HG03135 (cell line): Measurements from ENCODE around the gene SYNGR1.

Source experiments
- ATAC-seq: cut with Tn5 transposase; IDR thresholded peaks from one replicate; pipeline ENCODE4 v1.9.1; 2021; ENCODE audit warnings: mild to moderate bottlenecking, moderate library complexity; ENCODE audit not compliant: unreplicated experiment

Gene SYNGR1

DNA sequence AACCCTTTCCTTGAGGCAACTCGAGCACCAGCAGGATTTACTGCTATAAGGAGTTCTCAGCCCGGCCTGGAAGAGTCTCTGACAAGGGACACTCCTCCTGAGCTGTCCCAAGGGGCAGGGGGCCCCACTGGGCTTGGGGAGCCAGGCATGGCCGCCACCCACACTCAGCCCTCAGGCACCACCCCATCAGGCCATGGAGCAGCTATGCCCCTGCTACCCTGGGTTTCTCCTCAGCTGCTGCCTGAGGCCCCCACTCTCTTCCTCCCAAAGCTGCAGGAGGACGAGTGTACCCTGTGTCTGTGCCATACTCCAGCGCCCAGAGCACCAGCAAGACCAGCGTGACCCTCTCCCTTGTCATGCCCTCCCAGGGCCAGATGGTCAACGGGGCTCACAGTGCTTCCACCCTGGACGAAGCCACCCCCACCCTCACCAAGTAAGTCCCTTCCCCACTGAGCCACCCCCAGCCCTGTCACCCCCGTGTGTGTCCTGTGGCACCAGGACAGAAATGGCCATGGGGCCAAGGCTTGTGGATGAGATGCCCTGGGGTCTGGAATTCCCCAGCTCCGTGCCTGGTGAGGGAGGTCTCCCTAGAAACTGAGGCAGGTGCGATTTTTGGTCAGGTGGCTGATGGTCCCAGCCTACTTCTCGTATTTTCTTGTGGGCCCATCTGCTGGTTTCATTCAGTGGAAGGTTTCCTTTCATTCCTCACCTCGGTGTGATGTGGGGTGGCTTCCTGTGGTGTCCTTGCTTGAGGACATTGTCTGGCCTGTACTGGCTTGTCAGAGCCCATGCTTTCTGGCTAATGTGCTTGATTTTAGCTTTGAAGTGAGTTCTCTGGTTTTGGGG is 78.2 kb downstream of the SYNGR1 start:
- ATAC-seq, result no peak

DNA sequence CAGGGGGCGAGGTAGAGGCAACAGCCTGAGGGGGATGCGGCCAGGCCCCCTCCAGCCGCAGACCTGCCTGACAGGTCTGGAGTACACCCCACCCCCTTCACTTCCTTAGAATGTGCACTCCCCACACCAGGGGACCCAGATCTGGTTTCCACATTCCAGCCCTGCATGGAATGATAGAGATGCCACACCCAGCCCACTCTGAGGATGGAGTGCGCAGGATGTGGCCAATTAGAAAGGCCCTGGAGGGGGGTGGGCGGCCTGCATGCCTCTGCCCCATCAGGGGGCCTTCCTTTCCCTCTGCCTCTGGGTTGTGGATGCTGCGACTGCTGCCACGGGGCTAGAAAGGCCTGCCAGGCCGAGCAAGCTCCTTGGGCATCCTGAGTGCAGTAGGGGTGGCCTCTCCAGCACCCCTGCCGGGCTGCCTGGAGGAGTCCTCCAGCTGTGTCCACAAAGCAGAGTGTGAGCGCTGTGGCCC is 78.8 kb downstream of the SYNGR1 start:
- no peak for ATAC-seq

DNA sequence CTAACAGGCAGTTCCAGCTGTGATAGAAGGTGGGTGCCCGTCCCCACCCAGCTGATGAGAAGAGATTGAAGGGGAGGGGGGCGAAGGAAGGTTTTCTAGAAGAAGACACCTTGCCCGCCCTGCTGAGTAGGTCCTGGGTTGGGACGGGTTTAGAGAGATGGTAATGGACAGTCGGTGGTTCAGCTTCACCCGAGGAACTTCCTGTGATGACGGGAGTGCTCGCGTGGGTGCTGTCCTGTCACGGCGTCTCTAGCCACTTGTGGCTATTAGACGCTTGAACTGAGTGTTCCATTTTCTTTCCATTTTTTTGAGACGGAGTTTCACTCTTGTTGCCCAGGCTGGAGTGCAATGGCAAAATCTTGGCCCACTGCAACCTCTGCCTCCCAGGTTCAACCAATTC is 79.4 kb downstream of the SYNGR1 start:
- ATAC-seq, result no peak

DNA sequence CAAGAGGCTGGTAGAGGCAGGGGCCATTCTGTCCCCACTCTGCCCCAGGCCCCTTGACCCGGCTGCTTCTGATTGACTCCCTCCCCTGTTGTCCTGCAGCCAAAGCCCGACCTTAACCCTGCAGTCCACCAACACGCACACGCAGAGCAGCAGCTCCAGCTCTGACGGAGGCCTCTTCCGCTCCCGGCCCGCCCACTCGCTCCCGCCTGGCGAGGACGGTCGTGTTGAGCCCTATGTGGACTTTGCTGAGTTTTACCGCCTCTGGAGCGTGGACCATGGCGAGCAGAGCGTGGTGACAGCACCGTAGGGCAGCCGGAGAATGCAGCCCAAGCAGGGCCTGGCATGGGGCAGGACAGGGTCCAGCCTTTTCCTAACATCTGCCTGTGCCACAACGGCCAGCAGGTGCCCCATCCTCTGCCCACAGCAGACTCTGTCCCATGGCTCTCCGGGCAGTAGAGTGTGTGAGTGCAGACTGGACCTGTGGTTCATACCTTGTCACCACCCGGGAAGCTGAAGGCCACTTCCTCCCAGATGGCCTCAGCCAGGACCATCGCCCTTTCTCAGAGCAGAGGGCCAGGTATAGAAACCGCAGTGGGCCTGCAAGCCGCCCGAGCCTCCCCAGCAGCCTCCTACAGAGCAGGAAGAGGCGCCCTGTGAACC is 80.3 kb downstream of the SYNGR1 start:
- no peak for ATAC-seq

DNA sequence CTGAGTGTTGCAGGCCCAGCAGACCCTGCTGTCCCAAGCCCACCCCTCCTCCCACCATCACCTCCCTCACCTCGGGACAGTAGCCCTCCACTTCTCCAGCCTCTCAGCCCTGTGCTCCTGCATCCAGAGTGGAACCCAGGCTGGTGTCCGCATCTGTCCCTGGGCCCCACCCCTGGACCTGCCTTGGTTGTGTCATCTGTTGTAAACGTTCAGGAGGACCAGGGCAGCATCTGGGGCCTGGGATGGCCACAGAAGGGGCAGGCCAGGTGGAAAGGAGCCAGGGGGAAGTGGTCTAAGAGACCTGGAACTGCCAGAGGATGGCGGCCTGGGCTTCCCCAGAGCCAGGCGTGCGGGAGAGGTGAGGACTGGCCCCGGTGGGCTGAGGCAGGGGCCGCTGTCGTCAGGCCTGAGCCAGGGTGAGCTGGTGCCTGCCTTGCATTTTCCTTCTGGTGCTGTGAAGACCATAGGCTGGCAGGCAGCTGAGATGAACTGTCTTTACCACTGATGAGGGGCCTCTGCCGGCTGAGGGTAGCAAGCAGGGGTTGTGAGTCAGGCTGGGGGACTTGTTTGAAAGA is 80.9 kb downstream of the SYNGR1 start:
- no peak for ATAC-seq

DNA sequence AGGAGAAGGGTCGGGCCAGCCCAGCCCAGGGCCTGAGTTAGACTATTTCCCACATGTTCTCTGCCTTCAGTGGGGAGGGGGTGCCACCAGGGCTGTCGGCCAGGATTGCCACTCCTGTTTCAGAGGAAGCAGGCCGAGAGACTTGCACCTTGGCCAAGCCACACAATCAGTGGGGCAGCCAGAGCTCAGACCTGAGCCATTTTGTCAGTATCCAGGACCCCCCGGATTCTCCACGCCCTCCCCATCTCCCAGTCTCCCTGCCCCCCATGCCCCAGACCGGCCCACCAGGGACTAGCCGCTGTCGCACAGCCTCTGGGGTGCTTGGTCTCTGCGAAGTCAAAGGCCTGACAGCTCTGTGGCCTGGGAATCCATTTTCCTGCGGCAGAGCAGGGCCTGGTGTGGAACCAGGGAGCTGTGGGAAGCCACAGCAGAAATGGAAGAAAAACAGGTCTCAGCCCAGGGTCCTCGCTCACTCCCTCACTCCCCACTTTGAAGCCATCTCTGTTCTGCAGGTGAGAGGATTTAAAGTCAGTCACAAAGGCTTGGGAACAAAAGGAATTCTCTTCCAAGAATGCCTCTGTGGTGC is 81.5 kb downstream of the SYNGR1 start:
- no peak for ATAC-seq

DNA sequence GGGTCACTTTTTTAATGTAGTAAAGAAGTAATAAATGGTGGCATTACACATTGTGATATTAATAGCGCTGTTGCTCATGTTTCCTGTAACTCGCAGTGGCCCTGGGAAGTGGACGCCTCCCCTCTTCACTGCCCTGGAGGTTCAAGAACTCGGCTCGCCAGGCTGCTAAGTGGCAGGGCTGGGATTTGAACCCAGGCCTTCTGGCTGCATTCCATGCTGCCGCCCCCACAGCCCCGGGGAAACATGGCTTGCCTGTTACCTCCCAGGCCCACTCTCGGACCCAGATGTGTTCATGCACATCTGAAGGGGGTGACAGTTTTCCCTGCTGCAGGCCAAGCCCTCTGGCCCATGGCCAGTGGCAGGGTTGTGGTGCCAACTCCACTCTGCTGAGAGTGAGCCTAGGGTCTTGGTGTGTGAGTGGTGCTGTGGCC is 82.0 kb downstream of the SYNGR1 start:
- no peak for ATAC-seq

DNA sequence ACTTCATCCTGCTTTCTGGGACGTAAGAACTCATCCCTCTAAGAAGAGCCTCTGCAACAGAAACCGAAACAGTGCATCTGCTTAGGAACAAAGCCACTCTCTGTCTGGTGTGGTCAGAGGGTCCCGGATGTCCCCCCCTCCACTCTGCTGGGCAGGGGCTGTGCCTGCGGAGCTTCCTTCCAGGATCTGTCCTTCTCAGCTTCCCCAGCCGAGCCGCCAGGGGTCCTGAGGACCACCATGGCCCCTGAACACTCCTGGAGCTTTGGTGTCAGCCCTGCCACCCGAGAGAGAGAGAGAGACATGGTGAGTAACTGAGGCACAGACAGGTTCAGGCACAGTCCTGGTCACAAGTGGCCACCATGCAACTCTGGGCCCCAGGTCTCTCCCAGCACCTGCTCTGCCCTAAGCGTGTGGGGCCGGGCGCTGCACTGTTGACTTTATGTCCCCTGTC is 82.6 kb downstream of the SYNGR1 start:
- no peak for ATAC-seq

DNA sequence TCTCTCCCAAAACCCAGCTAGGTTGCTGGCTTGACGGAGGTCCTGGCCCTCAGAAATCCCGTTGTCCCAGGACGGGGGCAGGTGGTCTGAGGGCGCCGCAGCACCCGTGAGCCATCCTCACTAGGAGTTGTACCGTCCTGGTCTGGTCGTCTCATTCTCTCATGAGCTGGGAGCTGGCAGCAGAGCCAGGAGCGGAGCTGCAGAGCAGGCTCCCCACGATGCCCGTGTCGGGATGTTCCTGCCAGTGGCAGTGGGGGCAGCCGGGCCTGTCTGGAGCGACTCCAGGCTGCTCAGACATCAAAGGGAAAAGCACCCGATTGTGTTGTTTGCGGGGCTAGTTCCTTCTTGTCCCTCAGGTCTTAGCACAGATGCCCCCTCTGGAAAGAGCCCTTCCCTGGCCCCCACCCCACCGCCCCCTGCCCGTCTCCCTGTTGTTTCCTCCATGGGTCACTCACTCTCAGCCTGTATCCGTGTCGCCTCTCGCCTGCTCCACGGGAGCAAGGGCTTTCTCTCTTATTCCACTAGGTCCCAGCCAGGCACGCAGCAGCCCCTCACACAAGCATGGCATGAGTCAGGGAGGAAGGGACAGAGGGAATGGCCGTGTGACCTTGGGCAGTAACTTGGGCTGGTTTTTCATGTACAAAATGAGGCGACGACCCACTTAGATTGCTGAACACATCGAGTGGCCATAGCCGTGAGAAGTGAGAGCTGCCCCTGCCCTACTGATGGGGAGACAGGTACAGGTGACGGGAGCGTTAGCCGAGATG is 83.9 kb downstream of the SYNGR1 start:
- no peak for ATAC-seq

DNA sequence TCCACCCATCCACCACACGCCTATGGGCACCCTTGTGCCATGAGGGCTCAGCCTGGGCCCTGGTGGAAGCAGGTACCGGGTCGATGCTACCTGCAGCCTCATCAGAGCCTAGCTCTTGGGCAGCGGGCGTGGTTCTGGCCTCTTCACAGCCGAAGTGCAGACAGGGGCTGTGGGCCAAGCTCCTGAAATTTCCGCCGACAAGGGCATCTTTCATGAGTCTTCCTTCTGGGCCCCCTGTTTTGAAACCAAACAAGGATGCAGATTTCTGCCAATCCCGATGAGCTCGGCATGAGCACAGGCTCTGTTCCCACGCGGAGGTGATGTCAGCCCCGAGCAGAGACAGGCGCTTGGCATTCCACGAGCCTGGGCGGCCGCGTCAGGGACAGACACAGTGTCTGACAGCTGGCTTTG is 84.5 kb downstream of the SYNGR1 start:
- no peak for ATAC-seq

DNA sequence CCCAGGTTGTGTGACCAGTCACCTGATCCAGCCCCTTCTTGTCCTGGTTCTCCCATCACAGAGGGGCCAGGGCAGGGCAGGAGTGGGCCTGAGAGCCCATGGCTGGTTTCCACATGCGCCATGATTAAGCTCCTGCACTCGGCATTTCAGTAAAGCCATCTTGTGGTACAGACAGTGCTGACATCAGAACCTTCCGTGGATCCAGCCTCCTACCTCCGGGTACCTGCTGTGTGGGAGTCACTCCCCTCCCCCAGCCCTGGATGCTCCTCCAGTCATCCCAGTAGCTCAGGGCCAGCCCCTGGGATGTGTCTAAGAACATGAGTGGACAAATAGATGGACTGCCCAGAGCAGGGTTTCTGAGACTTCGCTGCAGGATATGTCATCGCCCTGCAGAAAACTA is 84.9 kb downstream of the SYNGR1 start:
- no peak for ATAC-seq
